HCT116 (cell line): ENCODE results near the gene TMEM144. TPM values are rescaled to one million over a fixed set of nuclear protein-coding genes. Genes with fewer than 3 reads are reported as not detected.

Source experiments
- ATAC-seq: fragments of 200-7000 bp; cut with Tn5 transposase; 2 replicates; pipeline ENCODE4 v1.9.1; 2020; ENCODE audit warnings: mild to moderate bottlenecking, moderate library complexity
- BruUV-seq: library from RNA; stranded (reverse); fragments of 400-500 nt; replicated peaks from 2 replicates; lab custom pipeline; 2021; lab: Mats Ljungman, UMichigan
- CTCF ChIA-PET: fragments of 300-600 bp; sonication (Branson Sonifier 250); formaldehyde crosslinking; loops from one replicate; lab custom pipeline; 2021; ENCODE audit warnings: antibody characterized with exemption; lab: Charles Lee
- POLR2A ChIA-PET: fragments of 300-600, 350-600 bp; sonication (Branson Sonifier 250); formaldehyde crosslinking; loops from one replicate; lab custom pipeline; 2021; ENCODE audit warnings: antibody characterized with exemption; lab: Charles Lee
- RAD21 ChIA-PET, 2 experiments: fragments of 300-600 bp; sonication (Branson Sonifier 250); formaldehyde crosslinking; loops; one replicate each; lab custom pipeline; 2023; ENCODE audit warnings: low total read pairs in 2 of 2; ENCODE audit not compliant: uncharacterized antibody in 2 of 2, unreplicated experiment in 2 of 2, low non-redundant PET in 1 of 2; lab: Charles Lee
- DNase-seq: peaks from one replicate; pipeline ENCODE4 v3.0.0-alpha.2; 2010; ENCODE audit warnings: low read depth, low spot score
- H2AFZ ChIP-seq: fragments of 200-600 bp; shearing (Covaris generic), sonication (generic); 2 replicates; pipeline ENCODE4 v1.6.1; 2017; ENCODE audit warnings: low read depth, mixed run types, mixed read lengths, antibody characterized with exemption, low read length; ENCODE audit not compliant: poor library complexity, severe bottlenecking
- H3K27ac ChIP-seq: 2 replicates; pipeline ENCODE4 v1.5.1; 2012; ENCODE audit warnings: low read depth, low read length
- H3K27me3 ChIP-seq: fragments of 200-600 bp; sonication (generic); 2 replicates; pipeline ENCODE4 v1.6.1; 2016; ENCODE audit warnings: mixed run types, low read length, mixed read lengths; ENCODE audit not compliant: insufficient read depth
- H3K36me3 ChIP-seq, 2 experiments: fragments of 200-500 bp in 1 of 2; fragments of 200-600 bp in 1 of 2; sonication (Bioruptor generic) in 1 of 2; sonication (generic) in 1 of 2; 2 replicates each; pipeline versions ENCODE4 v1.5.1 to v1.6.1; 2014 to 2016; ENCODE audit warnings: low read length in 2 of 2, inconsistent platforms in 1 of 2, mixed read lengths in 1 of 2, mixed run types in 1 of 2; ENCODE audit not compliant: insufficient read depth in 2 of 2, control insufficient read depth in 1 of 2
- H3K4me1 ChIP-seq, 2 experiments: fragments of 200-600 bp in 1 of 2; sonication (generic) in 1 of 2; 2 replicates each; pipeline versions ENCODE4 v1.5.1 to v1.6.1; 2012 to 2017; ENCODE audit warnings: low read length in 2 of 2, inconsistent platforms in 1 of 2, mild to moderate bottlenecking in 1 of 2, mixed read lengths in 1 of 2, mixed run types in 1 of 2, moderate library complexity in 1 of 2; ENCODE audit not compliant: insufficient read depth in 2 of 2, control insufficient read depth in 1 of 2
- H3K4me2 ChIP-seq: fragments of 200-600 bp; sonication (generic); 2 replicates; pipeline ENCODE4 v1.6.1; 2017; ENCODE audit warnings: mixed run types, low read length, mixed read lengths
- H3K4me3 ChIP-seq, 2 experiments: fragments of 200-600 bp in 1 of 2; sonication (generic) in 1 of 2; replicated peaks in 1 of 2; 2 replicates each; pipeline ENCODE4 v1.5.1; 2011 to 2016; ENCODE audit warnings: low read length in 2 of 2, control low read depth in 1 of 2, low read depth in 1 of 2, mild to moderate bottlenecking in 1 of 2, mixed read lengths in 1 of 2, mixed run types in 1 of 2
- H3K79me2 ChIP-seq: fragments of 200-600 bp; sonication (generic); 2 replicates; pipeline ENCODE4 v1.6.1; 2017; ENCODE audit warnings: mild to moderate bottlenecking, mixed run types, low read length, moderate library complexity, mixed read lengths; ENCODE audit not compliant: insufficient read depth
- H3K9ac ChIP-seq: fragments of 200-600 bp; sonication (generic); 2 replicates; pipeline ENCODE4 v1.6.1; 2016; ENCODE audit warnings: low read length, mixed read lengths
- H3K9me2 ChIP-seq: fragments of 200-600 bp; sonication (generic), shearing (Covaris generic); 2 replicates; pipeline ENCODE4 v1.6.1; 2017; ENCODE audit warnings: mixed run types, mild to moderate bottlenecking, moderate library complexity; ENCODE audit not compliant: insufficient read depth
- H3K9me3 ChIP-seq, 2 experiments: fragments of 200-500 bp in 1 of 2; fragments of 200-600 bp in 1 of 2; sonication (Bioruptor generic) in 1 of 2; sonication (generic) in 1 of 2; 2 replicates each; pipeline ENCODE4 v1.6.1; 2014 to 2017; ENCODE audit warnings: low read length in 2 of 2, mixed read lengths in 2 of 2, inconsistent platforms in 1 of 2, low read depth in 1 of 2, mild to moderate bottlenecking in 1 of 2, mixed run types in 1 of 2, moderate library complexity in 1 of 2; ENCODE audit not compliant: control insufficient read depth in 1 of 2, insufficient read depth in 1 of 2
- H4K20me1 ChIP-seq: fragments of 200-600 bp; sonication (generic), shearing (Covaris generic); 2 replicates; pipeline ENCODE4 v1.6.1; 2017; ENCODE audit warnings: mixed run types, mild to moderate bottlenecking, moderate library complexity; ENCODE audit not compliant: insufficient read depth
- ATF3 ChIP-seq: IDR thresholded peaks from 2 replicates; pipeline ENCODE4 v1.6.1; 2012
- CBX3 ChIP-seq: IDR thresholded peaks from 2 replicates; pipeline ENCODE4 v1.6.1; 2012; ENCODE audit warnings: low read depth
- CEBPB ChIP-seq: IDR thresholded peaks from 2 replicates; pipeline ENCODE4 v1.6.1; 2012; ENCODE audit warnings: low read depth
- ELF1 ChIP-seq: IDR thresholded peaks from 2 replicates; pipeline ENCODE4 v1.6.1; 2012; ENCODE audit warnings: low read depth, borderline replicate concordance
- EZH2 ChIP-seq: fragments of 200-600 bp; sonication (generic); IDR thresholded peaks from 2 replicates; pipeline ENCODE4 v1.6.1; 2017; ENCODE audit warnings: antibody characterized with exemption, mixed run types
- EZH2phosphoT487 ChIP-seq: fragments of 200-600 bp; IDR thresholded peaks from 2 replicates; pipeline ENCODE4 v1.6.1; 2018; ENCODE audit warnings: antibody characterized with exemption, borderline replicate concordance
- FOSL1 ChIP-seq: IDR thresholded peaks from 2 replicates; pipeline ENCODE4 v1.6.1; 2012; ENCODE audit warnings: low read depth
- JUND ChIP-seq: IDR thresholded peaks from 2 replicates; pipeline ENCODE4 v1.6.1; 2012
- POLR2A ChIP-seq: IDR thresholded peaks from 2 replicates; pipeline ENCODE4 v1.7.0; 2011; ENCODE audit warnings: borderline replicate concordance; ENCODE audit not compliant: insufficient read depth, insufficient read length; ENCODE audit errors: extremely low read depth
- POLR2AphosphoS5 ChIP-seq: IDR thresholded peaks from 2 replicates; pipeline ENCODE4 v1.6.1; 2011; ENCODE audit warnings: mild to moderate bottlenecking, low read depth, low read length, moderate library complexity
- RAD21 ChIP-seq: IDR thresholded peaks from 2 replicates; pipeline ENCODE4 v1.6.1; 2012; ENCODE audit warnings: low read depth, mild to moderate bottlenecking
- SIN3A ChIP-seq: IDR thresholded peaks from 2 replicates; pipeline ENCODE4 v1.6.1; 2012; ENCODE audit warnings: low read depth
- SP1 ChIP-seq: IDR thresholded peaks from 2 replicates; pipeline ENCODE4 v1.6.1; 2012; ENCODE audit warnings: low read depth
- SRF ChIP-seq: IDR thresholded peaks from 2 replicates; pipeline ENCODE4 v1.6.1; 2012; ENCODE audit warnings: low read depth
- TCF7L2 ChIP-seq: IDR thresholded peaks from 2 replicates; pipeline ENCODE4 v1.7.0; 2011; ENCODE audit warnings: borderline replicate concordance, inconsistent platforms; ENCODE audit not compliant: insufficient read depth, insufficient read length; ENCODE audit errors: extremely low read depth
- YY1 ChIP-seq: IDR thresholded peaks from 2 replicates; pipeline ENCODE4 v1.6.1; 2011; ENCODE audit warnings: low read length, low read depth, moderate library complexity, mild to moderate bottlenecking; ENCODE audit not compliant: insufficient replicate concordance; ENCODE audit errors: extremely low read depth
- ZFX ChIP-seq: fragments of 450-650 bp; IDR thresholded peaks from 2 replicates; pipeline ENCODE4 v1.6.1; 2017
- ZNF274 ChIP-seq: fragments of 200-500 bp; sonication (Bioruptor generic); IDR thresholded peaks from 2 replicates; pipeline ENCODE4 v1.6.1; 2014; ENCODE audit warnings: mild to moderate bottlenecking, low read depth, low read length, inconsistent platforms
- intact Hi-C: fragments of 100-400 bp; cut with micrococcal nuclease; formaldehyde crosslinking; loops from 2 replicates; pipeline ENCODE4 v1.10.0; 2022
- total RNA-seq: library from RNA; stranded (reverse); gene quantifications from one replicate; pipeline ENCODE4 v1.2.1, GENCODE V29; 2021; ENCODE audit not compliant: unreplicated experiment
- TF ChIP-seq, protein P1 (sequence below), 3 experiments: fragments of 200-600 bp in 1 of 3; sonication (generic) in 1 of 3; IDR thresholded peaks in 2 of 3; conservative IDR thresholded peaks in 1 of 3; 2 replicates each; pipeline ENCODE4 v1.5.1; 2012 to 2017; ENCODE audit warnings: low read depth in 2 of 3, low read length in 2 of 3, antibody characterized with exemption in 1 of 3, borderline replicate concordance in 1 of 3, control low read depth in 1 of 3, mild to moderate bottlenecking in 1 of 3, mixed read lengths in 1 of 3, mixed run types in 1 of 3, moderate library complexity in 1 of 3; ENCODE audit not compliant: insufficient read depth in 1 of 3
- TF ChIP-seq, protein P2 (sequence below): IDR thresholded peaks from 2 replicates; pipeline ENCODE4 v1.6.1; 2011; ENCODE audit warnings: mild to moderate bottlenecking, low read length, moderate library complexity; ENCODE audit not compliant: insufficient replicate concordance; ENCODE audit errors: extremely low read depth

Gene TMEM144
- total RNA-seq, 1 experiment from 2014 or later = 12.9 TPM

DNA sequence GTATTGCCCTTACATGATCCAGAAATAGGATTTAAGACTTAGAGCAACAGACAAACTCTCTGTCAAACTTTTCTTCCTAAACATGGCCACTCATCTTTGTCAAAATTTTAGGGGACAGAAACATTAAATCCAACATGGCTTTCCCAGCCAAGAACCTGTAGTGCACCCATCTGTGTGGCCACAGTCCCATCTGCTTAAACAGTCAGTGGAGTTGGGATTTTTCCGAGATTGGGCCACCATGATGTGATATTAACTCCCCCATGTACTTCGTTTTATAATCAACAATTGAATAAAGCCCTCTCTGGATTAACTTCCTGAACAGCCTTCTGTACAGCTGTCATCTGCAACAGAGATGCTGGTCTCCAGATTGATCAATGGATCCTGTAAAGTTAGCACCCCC lies 28.9 kb downstream of the TMEM144 start:
- TF ChIP-seq EZH2 (no peak), ZNF274 (no peak), CEBPB (no peak), SP1 (no peak), ZFX (no peak), POLR2A (no peak), POLR2AphosphoS5 (no peak), EZH2phosphoT487 (no peak), SRF (no peak), ATF3 (no peak), CBX3 (no peak)
- Histone ChIP-seq H3K4me2 (no peak overlapping the region), H3K9me3 (no peaks in the 10 kb centered on the region), H3K9ac (no peak overlapping the region), H3K4me3 (no peak overlapping the region), H3K27ac (no peak overlapping the region), H4K20me1 (no peaks in the 10 kb centered on the region), H3K79me2 (no peaks in the 10 kb centered on the region), H3K36me3 (no peaks in the 10 kb centered on the region), H2AFZ (no peak overlapping the region), H3K4me1 (no peaks in the 10 kb centered on the region), H3K9me2 (no peaks in the 10 kb centered on the region), H3K27me3 (no peaks in the 10 kb centered on the region)
- ChIA-PET RAD21 (no interaction called here), CTCF (no interaction called here), POLR2A (no interaction called here)
- no peak for DNase-seq
- no peak for ATAC-seq
- BruUV-seq = no TSS peak
- intact Hi-C loops = no loop called here

- Histone ChIP-seq H3K4me1 (no peaks in the 10 kb centered on the region), H2AFZ (no peak overlapping the region), H3K27ac (no peak overlapping the region), H3K36me3 (no peaks in the 10 kb centered on the region), H3K79me2 (no peaks in the 10 kb centered on the region), H3K9me2 (no peaks in the 10 kb centered on the region), H3K4me3 (no peak overlapping the region), H3K9ac (no peak overlapping the region), H4K20me1 (no peaks in the 10 kb centered on the region), H3K27me3 (no peaks in the 10 kb centered on the region), H3K4me2 (no peak overlapping the region), H3K9me3 (no peaks in the 10 kb centered on the region)
- DNase-seq (no peak), ATAC-seq (no peak)
- ChIA-PET CTCF (interaction anchor here (2.1 kb wide), 1 partner anchor 12 kb away, joined by 6 read pairs; no protein-coding TSS in a partner anchor), POLR2A (no interaction called here), RAD21 (no interaction called here)
- no TSS peak for BruUV-seq
- intact Hi-C loops = no loop called here
- TF ChIP-seq SRF (no peak), POLR2AphosphoS5 (no peak), EZH2phosphoT487 (no peak), RAD21 (no peak), ELF1 (no peak), JUND (no peak), EZH2 (no peak), YY1 (no peak), FOSL1 (no peak), TCF7L2 (no peak), SIN3A (no peak)
- TF ChIP-seq, protein P1, sequence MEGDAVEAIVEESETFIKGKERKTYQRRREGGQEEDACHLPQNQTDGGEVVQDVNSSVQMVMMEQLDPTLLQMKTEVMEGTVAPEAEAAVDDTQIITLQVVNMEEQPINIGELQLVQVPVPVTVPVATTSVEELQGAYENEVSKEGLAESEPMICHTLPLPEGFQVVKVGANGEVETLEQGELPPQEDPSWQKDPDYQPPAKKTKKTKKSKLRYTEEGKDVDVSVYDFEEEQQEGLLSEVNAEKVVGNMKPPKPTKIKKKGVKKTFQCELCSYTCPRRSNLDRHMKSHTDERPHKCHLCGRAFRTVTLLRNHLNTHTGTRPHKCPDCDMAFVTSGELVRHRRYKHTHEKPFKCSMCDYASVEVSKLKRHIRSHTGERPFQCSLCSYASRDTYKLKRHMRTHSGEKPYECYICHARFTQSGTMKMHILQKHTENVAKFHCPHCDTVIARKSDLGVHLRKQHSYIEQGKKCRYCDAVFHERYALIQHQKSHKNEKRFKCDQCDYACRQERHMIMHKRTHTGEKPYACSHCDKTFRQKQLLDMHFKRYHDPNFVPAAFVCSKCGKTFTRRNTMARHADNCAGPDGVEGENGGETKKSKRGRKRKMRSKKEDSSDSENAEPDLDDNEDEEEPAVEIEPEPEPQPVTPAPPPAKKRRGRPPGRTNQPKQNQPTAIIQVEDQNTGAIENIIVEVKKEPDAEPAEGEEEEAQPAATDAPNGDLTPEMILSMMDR (IDR thresholded peaks at IDR 0.05 in 2 of 3, conservative IDR thresholded peaks at IDR 0.05 in 1 of 3; ENCODE audit: borderline replicate concordance in 1 of 3, insufficient read depth in 1 of 3, low read depth in 2 of 3, low read length in 2 of 3) = no peak
- TF ChIP-seq, protein P2, sequence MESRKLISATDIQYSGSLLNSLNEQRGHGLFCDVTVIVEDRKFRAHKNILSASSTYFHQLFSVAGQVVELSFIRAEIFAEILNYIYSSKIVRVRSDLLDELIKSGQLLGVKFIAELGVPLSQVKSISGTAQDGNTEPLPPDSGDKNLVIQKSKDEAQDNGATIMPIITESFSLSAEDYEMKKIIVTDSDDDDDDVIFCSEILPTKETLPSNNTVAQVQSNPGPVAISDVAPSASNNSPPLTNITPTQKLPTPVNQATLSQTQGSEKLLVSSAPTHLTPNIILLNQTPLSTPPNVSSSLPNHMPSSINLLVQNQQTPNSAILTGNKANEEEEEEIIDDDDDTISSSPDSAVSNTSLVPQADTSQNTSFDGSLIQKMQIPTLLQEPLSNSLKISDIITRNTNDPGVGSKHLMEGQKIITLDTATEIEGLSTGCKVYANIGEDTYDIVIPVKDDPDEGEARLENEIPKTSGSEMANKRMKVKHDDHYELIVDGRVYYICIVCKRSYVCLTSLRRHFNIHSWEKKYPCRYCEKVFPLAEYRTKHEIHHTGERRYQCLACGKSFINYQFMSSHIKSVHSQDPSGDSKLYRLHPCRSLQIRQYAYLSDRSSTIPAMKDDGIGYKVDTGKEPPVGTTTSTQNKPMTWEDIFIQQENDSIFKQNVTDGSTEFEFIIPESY = no peak
These were observed 32.8 kb downstream of the TMEM144 start for GRCh38 chr4:158243071-158243470.
